CD4-positive, alpha-beta T cell treated with Interleukin-12 subunit alpha and Interleukin-12 subunit beta, for 1 hour (primary cell): ENCODE measurements around the gene KCNH2.

Experiments
- DNase-seq: peaks from one replicate; pipeline ENCODE4 v3.0.0-alpha.2; 2020

The KCNH2 gene

GRCh38 chr7:150994141-150994837 is 16.2 kb upstream of the KCNH2 start:
- no peak for DNase-seq

- no peak for DNase-seq
These were observed 15.4 kb upstream of the KCNH2 start for GRCh38 chr7:150993511-150993910.

- DNase-seq, result no peak
These were observed 14.7 kb upstream of the KCNH2 start for GRCh38 chr7:150992833-150993302.

GRCh38 chr7:150992051-150992640 is 14.0 kb upstream of the KCNH2 start:
- DNase-seq, result no peak

GRCh38 chr7:150990416-150991186 is 12.5 kb upstream of the KCNH2 start, which contains the start of gene NOS3:
Gene NOS3, plus strand, starts transcription at chr7:150991017. Its CDS starts 2,787 bp downstream, at chr7:150993804.
- no peak for DNase-seq

GRCh38 chr7:150989456-150989855 is 11.3 kb upstream of the KCNH2 start:
- no peak for DNase-seq

GRCh38 chr7:150988230-150989226 is 10.4 kb upstream of the KCNH2 start:
- peak; percentile 76 for DNase-seq

- no peak for DNase-seq
These were observed 8.4 kb upstream of the KCNH2 start for GRCh38 chr7:150986556-150986955.

GRCh38 chr7:150986099-150986512 is 8.0 kb upstream of the KCNH2 start:
- peak; percentile 66 for DNase-seq

GRCh38 chr7:150983893-150984368 is 5.8 kb upstream of the KCNH2 start:
- DNase-seq, result peak; percentile 56

- no peak for DNase-seq
These were observed 4.2 kb upstream of the KCNH2 start for GRCh38 chr7:150982351-150982750.

GRCh38 chr7:150981644-150982043 is 3.5 kb upstream of the KCNH2 start:
- DNase-seq, result no peak

GRCh38 chr7:150980663-150981062 is 2.5 kb upstream of the KCNH2 start:
- no peak for DNase-seq

- no peak for DNase-seq
These were observed 1.7 kb upstream of the KCNH2 start for GRCh38 chr7:150979713-150980390.

- DNase-seq, result no peak
These were observed 567 bp downstream of the KCNH2 start for GRCh38 chr7:150977382-150978125.

- DNase-seq, result no peak
These were observed 1.4 kb downstream of the KCNH2 start for GRCh38 chr7:150976529-150977381.

- no peak for DNase-seq
These were observed 2.4 kb downstream of the KCNH2 start for GRCh38 chr7:150975536-150976319.

- DNase-seq, result peak; percentile 91
These were observed 3.4 kb downstream of the KCNH2 start for GRCh38 chr7:150974468-150975391.
